ENCODE measurements around the gene DHX40.
"Not testable (repeated sequence)": the region's sequence is repeated elsewhere in the genome, so short reads cannot be mapped to it uniquely, and the experiment has no call there.

The DHX40 gene

GRCh38 chr17:59629174-59629573, 63.8 kb downstream of the DHX40 start:
- DNase-seq (ENCODE audit: low spot score): no peak

- no peak for DNase-seq (ENCODE audit: low spot score)
Observed at GRCh38 chr17:59631276-59631675, 65.9 kb downstream of the DHX40 start.

- DNase-seq (ENCODE audit: low spot score): no peak
Observed at GRCh38 chr17:59632398-59632797, 67.0 kb downstream of the DHX40 start.

- DNase-seq (ENCODE audit: low spot score): no peak
Observed at GRCh38 chr17:59633658-59634359, 68.4 kb downstream of the DHX40 start.

GRCh38 chr17:59634632-59635541, 69.5 kb downstream of the DHX40 start:
- DNase-seq (ENCODE audit: low spot score): no peak

GRCh38 chr17:59637611-59638310, 72.4 kb downstream of the DHX40 start:
- no peak for DNase-seq (ENCODE audit: low spot score)

- DNase-seq (ENCODE audit: low spot score): no peak
Observed at GRCh38 chr17:59638553-59638952, 73.1 kb downstream of the DHX40 start.

GRCh38 chr17:59641799-59642484, 76.5 kb downstream of the DHX40 start:
- no peak for DNase-seq (ENCODE audit: low spot score)

- DNase-seq (ENCODE audit: low spot score): no peak
Observed at GRCh38 chr17:59642565-59642964, 77.2 kb downstream of the DHX40 start.

GRCh38 chr17:59643159-59644140, 78.0 kb downstream of the DHX40 start:
- no peak for DNase-seq (ENCODE audit: low spot score)

- DNase-seq (ENCODE audit: low spot score): no peak
Observed at GRCh38 chr17:59647288-59647687, 81.9 kb downstream of the DHX40 start.

GRCh38 chr17:59649886-59650285, 84.5 kb downstream of the DHX40 start:
- DNase-seq (ENCODE audit: low spot score): no peak

GRCh38 chr17:59650642-59651041, 85.2 kb downstream of the DHX40 start:
- no peak for DNase-seq (ENCODE audit: low spot score)

- DNase-seq (ENCODE audit: low spot score): no peak
Observed at GRCh38 chr17:59651346-59651745, 85.9 kb downstream of the DHX40 start.

- DNase-seq (ENCODE audit: low spot score): no peak
Observed at GRCh38 chr17:59652119-59652518, 86.7 kb downstream of the DHX40 start.

GRCh38 chr17:59656624-59657023, 91.2 kb downstream of the DHX40 start:
- DNase-seq (ENCODE audit: low spot score): not testable (repeated sequence)
